GM12892 (cell line): Measurements from ENCODE around the gene TCF4.

Source experiments
- POLR2A ChIP-seq: IDR thresholded peaks from 2 replicates; pipeline ENCODE4 v1.6.1; 2011; ENCODE audit warnings: low read depth, low read length, control low read depth
- TAF1 ChIP-seq: IDR thresholded peaks from 2 replicates; pipeline ENCODE4 v1.6.1; 2011; ENCODE audit warnings: low read depth, mild to moderate bottlenecking, control low read depth, low read length, borderline replicate concordance

GRCh38 chr18:55228707-55229106 lies 359.3 kb downstream of the TCF4 start:
- TF ChIP-seq POLR2A (no peak), TAF1 (no peak)
